K562 (cell line): ENCODE measurements around the gene ADAP1. TPM values are rescaled to one million over a fixed set of nuclear protein-coding genes. Genes with fewer than 3 reads are reported as not detected.

ENCODE experiments used
- C11orf30 ChIP-seq: fragments of 450-650 bp; IDR thresholded peaks from 2 replicates; pipeline ENCODE4 v1.6.1; 2016; ENCODE audit warnings: low read depth, mild to moderate bottlenecking
- EGR1 ChIP-seq: fragments of 450-650 bp; conservative IDR thresholded peaks from 2 replicates; pipeline ENCODE4 v1.6.1; 2017; ENCODE audit warnings: mild to moderate bottlenecking
- ELF4 ChIP-seq: fragments of 450-650 bp; formaldehyde crosslinking; IDR thresholded peaks from 2 replicates; pipeline ENCODE4 v1.4.0; 2022; ENCODE audit warnings: missing genetic modification characterization
- ETS2 ChIP-seq: IDR thresholded peaks from 2 replicates; pipeline ENCODE4 v1.6.1; 2016; ENCODE audit warnings: borderline replicate concordance, missing genetic modification characterization, mild to moderate bottlenecking, moderate library complexity, missing compliant biosample characterization; ENCODE audit not compliant: poor library complexity, severe bottlenecking
- HNRNPL ChIP-seq: fragments of 200-400 bp; formaldehyde crosslinking; IDR thresholded peaks from 2 replicates; pipeline ENCODE4 v1.6.1; 2017; ENCODE audit warnings: low read depth, mild to moderate bottlenecking, low read length
- KDM4B ChIP-seq, 2 experiments: fragments of 450-650 bp in 1 of 2; sonication (generic) in 1 of 2; IDR thresholded peaks; 2 replicates each; pipeline ENCODE4 v1.6.1; 2016 to 2017; ENCODE audit warnings: borderline replicate concordance in 2 of 2, antibody characterized with exemption in 1 of 2, low read depth in 1 of 2, mild to moderate bottlenecking in 1 of 2
- MCM3 ChIP-seq: fragments of 450-650 bp; IDR thresholded peaks from 2 replicates; pipeline ENCODE4 v1.6.1; 2016
- MXI1 ChIP-seq: IDR thresholded peaks from 2 replicates; pipeline ENCODE4 v1.6.1; 2011; ENCODE audit warnings: low read depth, mild to moderate bottlenecking, improper control_type of control experiment, low read length
- NR1H2 ChIP-seq: sonication (generic); formaldehyde crosslinking; IDR thresholded peaks from 2 replicates; pipeline ENCODE4 v1.4.0; 2020; ENCODE audit warnings: mild to moderate bottlenecking, missing genetic modification reagents
- POLR2G ChIP-seq: fragments of 200-400 bp; formaldehyde crosslinking; IDR thresholded peaks from 2 replicates; pipeline ENCODE4 v1.6.1; 2017; ENCODE audit warnings: low read depth, mild to moderate bottlenecking, antibody characterized with exemption, low read length, moderate library complexity
- RBM25 ChIP-seq: fragments of 200-400 bp; formaldehyde crosslinking; IDR thresholded peaks from 2 replicates; pipeline ENCODE4 v1.6.1; 2018; ENCODE audit warnings: low read length, low read depth, moderate library complexity; ENCODE audit not compliant: severe bottlenecking
- RCOR1 ChIP-seq, 2 experiments: IDR thresholded peaks; 2 replicates each; pipeline ENCODE4 v1.6.1; 2012; ENCODE audit warnings: low read depth in 2 of 2, low read length in 2 of 2, borderline replicate concordance in 1 of 2, improper control_type of control experiment in 1 of 2
- SIX5 ChIP-seq, 2 experiments: IDR thresholded peaks; 2 replicates each; pipeline ENCODE4 v1.6.1; 2011; ENCODE audit warnings: low read length in 2 of 2, borderline replicate concordance in 1 of 2, low read depth in 1 of 2, mild to moderate bottlenecking in 1 of 2, moderate library complexity in 1 of 2; ENCODE audit not compliant: insufficient read depth in 1 of 2
- SMAD4 ChIP-seq: fragments of 250-450 bp; sonication (Bioruptor Pico); conservative IDR thresholded peaks from 2 replicates; pipeline ENCODE4 v1.8.0; 2021; ENCODE audit warnings: inconsistent platforms, mild to moderate bottlenecking, moderate library complexity
- ZBTB17 ChIP-seq: fragments of 450-650 bp; formaldehyde crosslinking; IDR thresholded peaks from 2 replicates; pipeline ENCODE4 v1.4.0; 2020; ENCODE audit warnings: mild to moderate bottlenecking
- ZNF133 ChIP-seq: fragments of 250-450 bp; sonication (Bioruptor Pico); IDR thresholded peaks from 2 replicates; pipeline ENCODE4 v1.4.0; 2020; ENCODE audit warnings: mild to moderate bottlenecking
- ZNF445 ChIP-seq: fragments of 250-450 bp; sonication (Bioruptor Pico); IDR thresholded peaks from 2 replicates; pipeline ENCODE4 v1.4.0; 2020; ENCODE audit warnings: low read depth, mild to moderate bottlenecking, moderate library complexity
- ZNF57 ChIP-seq: fragments of 450-650 bp; formaldehyde crosslinking; IDR thresholded peaks from 2 replicates; pipeline ENCODE4 v1.4.0; 2020; ENCODE audit warnings: mild to moderate bottlenecking, moderate library complexity
- ZNF644 ChIP-seq: fragments of 200-800 bp; sonication (Bioruptor generic); IDR thresholded peaks from 2 replicates; pipeline ENCODE4 v1.6.1; 2016; ENCODE audit warnings: low read depth, missing genetic modification characterization, missing compliant biosample characterization
- polyA plus RNA-seq, 8 experiments: library from polyadenylated mRNA; depleted of rRNA in 4 of 8; stranded (reverse) in 5 of 8; unstranded in 3 of 8; fragments of >200 nt; fragmentation: Nextera tagmentation in 2 of 8; fragmentation: Illumina TruSeq in 1 of 8; extraction: Ambion mirVana in 2 of 8; extraction: Trizol in 1 of 8; gene quantifications; 2 replicates each; pipeline versions ENCODE4 v1.2.1 to v1.2.3, GENCODE V29; 2011 to 2014; ENCODE audit warnings: inconsistent platforms in 1 of 8, missing spikeins in 1 of 8
- total RNA-seq, 7 experiments: library from RNA; depleted of rRNA in 6 of 7; stranded (reverse); fragments of >200 nt in 6 of 7; fragmentation: Illumina TruSeq in 2 of 7; extraction: Trizol in 2 of 7; gene quantifications; 2 replicates each; pipeline versions ENCODE4 v1.2.1 to v1.2.3, GENCODE V29; 2011 to 2021; ENCODE audit warnings: low replicate concordance in 1 of 7
- TF ChIP-seq, protein P1 (sequence below): sonication (generic); formaldehyde crosslinking; IDR thresholded peaks from 2 replicates; pipeline ENCODE4 v1.8.1; 2023; ENCODE audit warnings: mild to moderate bottlenecking, missing genetic modification reagents
- TF ChIP-seq, protein P2 (sequence below): fragments of 250-450 bp; sonication (Bioruptor Pico); IDR thresholded peaks from 2 replicates; pipeline ENCODE4 v1.9.0; 2021; ENCODE audit warnings: mild to moderate bottlenecking
- TF ChIP-seq, protein P3 (sequence below): fragments of 450-650 bp; formaldehyde crosslinking; IDR thresholded peaks from 2 replicates; pipeline ENCODE4 v1.4.0; 2020; ENCODE audit warnings: mild to moderate bottlenecking, moderate library complexity

Gene ADAP1
- total and polyA plus RNA-seq, 9 of the 15 experiments (the other 6 are each of a cell fraction or from before 2014, with no cell fraction given), result 0.27 to 1.4 (median 0.52) TPM; not detected in 3

DNA sequence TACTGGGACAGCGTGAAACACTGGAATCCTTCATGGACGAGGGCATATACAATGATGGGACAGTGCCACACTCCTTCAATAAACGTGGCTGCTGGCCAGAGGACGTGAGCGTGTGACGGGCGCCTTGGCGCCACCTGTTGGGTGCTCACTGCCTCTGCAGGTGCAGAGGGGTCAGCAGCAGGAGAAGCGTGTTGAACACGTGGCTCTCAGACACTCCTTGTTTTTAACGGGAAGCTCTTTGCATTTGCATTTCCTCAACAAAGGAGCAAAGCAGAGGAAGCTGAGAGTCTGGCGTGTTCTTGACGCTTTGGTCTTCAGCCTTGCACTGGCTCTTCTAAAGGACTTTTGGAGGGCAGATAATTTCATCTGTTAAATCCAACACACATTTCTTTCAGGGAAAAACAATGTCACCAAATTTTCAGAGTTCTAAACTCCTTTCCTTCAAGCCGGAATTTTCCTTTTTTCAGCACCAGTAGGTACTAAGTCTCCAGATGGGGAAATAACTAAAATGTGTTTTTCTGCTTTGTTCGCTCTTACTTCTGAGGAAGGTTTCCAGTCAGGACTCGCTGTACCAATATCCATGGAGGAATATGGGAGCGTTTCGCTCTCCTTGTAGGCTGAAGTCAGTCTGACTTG lies 81.0 kb downstream of the ADAP1 start (continued):
- TF ChIP-seq, protein P1, sequence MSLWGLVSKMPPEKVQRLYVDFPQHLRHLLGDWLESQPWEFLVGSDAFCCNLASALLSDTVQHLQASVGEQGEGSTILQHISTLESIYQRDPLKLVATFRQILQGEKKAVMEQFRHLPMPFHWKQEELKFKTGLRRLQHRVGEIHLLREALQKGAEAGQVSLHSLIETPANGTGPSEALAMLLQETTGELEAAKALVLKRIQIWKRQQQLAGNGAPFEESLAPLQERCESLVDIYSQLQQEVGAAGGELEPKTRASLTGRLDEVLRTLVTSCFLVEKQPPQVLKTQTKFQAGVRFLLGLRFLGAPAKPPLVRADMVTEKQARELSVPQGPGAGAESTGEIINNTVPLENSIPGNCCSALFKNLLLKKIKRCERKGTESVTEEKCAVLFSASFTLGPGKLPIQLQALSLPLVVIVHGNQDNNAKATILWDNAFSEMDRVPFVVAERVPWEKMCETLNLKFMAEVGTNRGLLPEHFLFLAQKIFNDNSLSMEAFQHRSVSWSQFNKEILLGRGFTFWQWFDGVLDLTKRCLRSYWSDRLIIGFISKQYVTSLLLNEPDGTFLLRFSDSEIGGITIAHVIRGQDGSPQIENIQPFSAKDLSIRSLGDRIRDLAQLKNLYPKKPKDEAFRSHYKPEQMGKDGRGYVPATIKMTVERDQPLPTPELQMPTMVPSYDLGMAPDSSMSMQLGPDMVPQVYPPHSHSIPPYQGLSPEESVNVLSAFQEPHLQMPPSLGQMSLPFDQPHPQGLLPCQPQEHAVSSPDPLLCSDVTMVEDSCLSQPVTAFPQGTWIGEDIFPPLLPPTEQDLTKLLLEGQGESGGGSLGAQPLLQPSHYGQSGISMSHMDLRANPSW (CRISPR knock-in tag), result peak; percentile 76; the same call in 1 of the 2 replicates
- TF ChIP-seq EGR1, result no peak
- no peak for TF ChIP-seq ETS2 (tag)
- TF ChIP-seq, protein P2, sequence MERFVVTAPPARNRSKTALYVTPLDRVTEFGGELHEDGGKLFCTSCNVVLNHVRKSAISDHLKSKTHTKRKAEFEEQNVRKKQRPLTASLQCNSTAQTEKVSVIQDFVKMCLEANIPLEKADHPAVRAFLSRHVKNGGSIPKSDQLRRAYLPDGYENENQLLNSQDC, result no peak
- TF ChIP-seq RCOR1 (IDR thresholded peaks at IDR 0.05; ENCODE audit: borderline replicate concordance in 1 of 2, low read depth in 2 of 2, low read length in 2 of 2), result peak in 1 of 2 experiments; percentile 80; a peak in 2 of 4 replicates
- TF ChIP-seq KDM4B (IDR thresholded peaks at IDR 0.05; ENCODE audit: borderline replicate concordance in 2 of 2, low read depth in 1 of 2), result no peak
- TF ChIP-seq ZNF133 (CRISPR knock-in tag), result no peak
- TF ChIP-seq SIX5 (IDR thresholded peaks at IDR 0.05; ENCODE audit: borderline replicate concordance in 1 of 2, insufficient read depth in 1 of 2, low read depth in 1 of 2, low read length in 2 of 2), result no peak
- TF ChIP-seq POLR2G, result peak; percentile 24; the same call in 1 of the 2 replicates
- no peak for TF ChIP-seq C11orf30
- TF ChIP-seq MCM3, result no peak
- no peak for TF ChIP-seq NR1H2 (CRISPR knock-in tag)
- TF ChIP-seq HNRNPL, result no peak
- TF ChIP-seq, protein P3, sequence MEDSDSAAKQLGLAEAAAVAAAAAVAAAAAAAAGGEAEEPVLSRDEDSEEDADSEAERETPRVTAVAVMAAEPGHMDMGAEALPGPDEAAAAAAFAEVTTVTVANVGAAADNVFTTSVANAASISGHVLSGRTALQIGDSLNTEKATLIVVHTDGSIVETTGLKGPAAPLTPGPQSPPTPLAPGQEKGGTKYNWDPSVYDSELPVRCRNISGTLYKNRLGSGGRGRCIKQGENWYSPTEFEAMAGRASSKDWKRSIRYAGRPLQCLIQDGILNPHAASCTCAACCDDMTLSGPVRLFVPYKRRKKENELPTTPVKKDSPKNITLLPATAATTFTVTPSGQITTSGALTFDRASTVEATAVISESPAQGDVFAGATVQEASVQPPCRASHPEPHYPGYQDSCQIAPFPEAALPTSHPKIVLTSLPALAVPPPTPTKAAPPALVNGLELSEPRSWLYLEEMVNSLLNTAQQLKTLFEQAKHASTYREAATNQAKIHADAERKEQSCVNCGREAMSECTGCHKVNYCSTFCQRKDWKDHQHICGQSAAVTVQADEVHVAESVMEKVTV (CRISPR knock-in tag), result peak; percentile 48; the same call in 1 of the 2 replicates
- peak; percentile 87 for TF ChIP-seq MXI1
- TF ChIP-seq ZNF445 (CRISPR knock-in tag), result no peak
- peak; percentile 35; the same call in 1 of the 2 replicates for TF ChIP-seq ZNF644 (tag)
- no peak for TF ChIP-seq ZNF57 (CRISPR knock-in tag)
- no peak for TF ChIP-seq ELF4 (CRISPR knock-in tag)
- no peak for TF ChIP-seq RBM25
- no peak for TF ChIP-seq ZBTB17
- peak; percentile 50 for TF ChIP-seq SMAD4 (CRISPR knock-in tag)
